22Rv1 (cell line): ENCODE data around the gene BMP2K.

Experiments used
- H3K27ac ChIP-seq: fragments of 450-650 bp; 2 replicates; pipeline ENCODE4 v1.5.1; 2017
- ZFX ChIP-seq: fragments of 450-650 bp; IDR thresholded peaks from 2 replicates; pipeline ENCODE4 v1.6.1; 2017; ENCODE audit warnings: antibody characterized with exemption, borderline replicate concordance
- TF ChIP-seq, protein P1 (sequence below): fragments of 450-650 bp; IDR thresholded peaks from 2 replicates; pipeline ENCODE4 v1.5.1; 2017; ENCODE audit warnings: mild to moderate bottlenecking

Gene BMP2K

DNA sequence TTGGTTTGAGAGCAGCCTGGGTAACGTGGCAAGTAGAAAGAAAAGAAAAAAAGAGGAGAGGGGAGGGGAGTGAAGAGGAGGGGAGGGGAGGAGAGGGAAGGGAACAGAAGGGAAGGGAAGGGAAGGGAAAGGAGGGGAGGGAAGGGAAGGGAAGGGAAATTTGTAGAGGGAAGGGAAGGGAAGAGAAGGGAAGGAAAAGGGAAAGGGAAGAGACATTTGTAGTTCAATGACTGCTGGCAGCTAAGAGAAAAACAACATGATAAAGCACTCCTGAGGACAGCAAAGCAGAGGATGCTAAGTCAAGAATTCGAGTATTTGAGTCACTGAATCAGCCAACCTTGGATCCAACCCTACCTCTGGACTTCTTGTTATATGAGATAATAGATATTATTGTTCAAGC lies 38.2 kb upstream of the BMP2K start:
- no peak overlapping the region for H3K27ac ChIP-seq
- TF ChIP-seq, protein P1, sequence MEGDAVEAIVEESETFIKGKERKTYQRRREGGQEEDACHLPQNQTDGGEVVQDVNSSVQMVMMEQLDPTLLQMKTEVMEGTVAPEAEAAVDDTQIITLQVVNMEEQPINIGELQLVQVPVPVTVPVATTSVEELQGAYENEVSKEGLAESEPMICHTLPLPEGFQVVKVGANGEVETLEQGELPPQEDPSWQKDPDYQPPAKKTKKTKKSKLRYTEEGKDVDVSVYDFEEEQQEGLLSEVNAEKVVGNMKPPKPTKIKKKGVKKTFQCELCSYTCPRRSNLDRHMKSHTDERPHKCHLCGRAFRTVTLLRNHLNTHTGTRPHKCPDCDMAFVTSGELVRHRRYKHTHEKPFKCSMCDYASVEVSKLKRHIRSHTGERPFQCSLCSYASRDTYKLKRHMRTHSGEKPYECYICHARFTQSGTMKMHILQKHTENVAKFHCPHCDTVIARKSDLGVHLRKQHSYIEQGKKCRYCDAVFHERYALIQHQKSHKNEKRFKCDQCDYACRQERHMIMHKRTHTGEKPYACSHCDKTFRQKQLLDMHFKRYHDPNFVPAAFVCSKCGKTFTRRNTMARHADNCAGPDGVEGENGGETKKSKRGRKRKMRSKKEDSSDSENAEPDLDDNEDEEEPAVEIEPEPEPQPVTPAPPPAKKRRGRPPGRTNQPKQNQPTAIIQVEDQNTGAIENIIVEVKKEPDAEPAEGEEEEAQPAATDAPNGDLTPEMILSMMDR: no peak
- TF ChIP-seq ZFX: no peak

DNA sequence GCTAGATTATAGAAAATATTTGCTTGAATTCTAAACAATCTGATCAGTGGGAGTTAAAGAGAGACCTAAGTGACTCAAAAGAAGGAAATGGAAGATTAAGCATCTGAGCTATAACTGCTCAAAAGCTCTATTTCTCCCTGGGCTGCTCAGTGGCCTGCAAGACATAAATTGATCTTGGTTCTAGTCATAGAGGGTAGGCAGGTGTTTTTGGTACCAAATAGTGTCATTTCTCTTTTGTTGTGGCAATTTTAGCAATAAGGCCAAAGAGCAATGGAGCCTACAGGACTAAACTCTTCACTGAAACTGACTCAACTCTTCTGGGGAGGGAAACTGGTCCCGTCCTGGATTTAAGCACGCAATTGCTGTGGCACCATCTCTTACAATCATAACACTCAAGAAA lies 33.9 kb upstream of the BMP2K start:
- TF ChIP-seq, protein P1: no peak
- TF ChIP-seq ZFX: no peak
- no peak overlapping the region for H3K27ac ChIP-seq

DNA sequence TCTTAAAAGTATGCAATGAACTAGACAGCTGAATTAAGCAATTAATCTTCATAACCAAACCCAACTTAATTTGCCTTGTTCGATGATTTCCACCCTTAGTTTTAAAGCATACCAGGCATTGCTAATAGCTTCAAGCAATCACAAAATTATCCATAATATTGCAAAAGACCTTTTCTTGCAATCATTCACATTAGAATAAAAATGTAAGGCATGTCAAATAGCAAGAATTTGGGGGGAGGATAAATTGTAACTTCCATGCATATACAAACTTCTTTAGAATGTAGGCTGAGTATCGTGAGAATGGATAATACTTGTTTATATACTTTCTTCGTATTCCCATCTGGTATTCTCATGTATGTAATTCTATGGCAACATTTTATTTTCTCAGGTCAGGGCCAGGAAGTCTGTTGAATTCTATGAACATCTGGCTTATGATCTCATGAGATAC lies 28.7 kb upstream of the BMP2K start:
- TF ChIP-seq, protein P1: no peak
- TF ChIP-seq ZFX: no peak
- H3K27ac ChIP-seq: no peak overlapping the region

DNA sequence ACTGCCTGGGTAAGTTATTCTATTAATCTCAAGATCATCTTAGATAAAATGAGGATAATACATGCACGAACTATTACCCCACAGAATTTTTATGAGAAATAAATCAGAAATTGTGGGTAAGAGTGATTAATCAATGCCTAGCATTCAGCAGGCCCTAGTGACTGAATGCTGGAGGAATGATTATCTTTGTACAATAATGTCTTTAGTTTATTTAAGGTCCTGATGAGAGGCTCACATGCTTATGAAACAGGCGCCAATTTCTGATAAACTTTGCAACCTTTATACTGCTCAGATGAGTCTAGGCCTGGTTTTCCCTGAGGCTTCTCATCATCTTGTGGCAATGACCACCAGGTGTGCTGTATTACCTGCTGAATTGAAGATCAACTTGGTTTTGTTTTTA lies 27.8 kb upstream of the BMP2K start:
- no peak overlapping the region for H3K27ac ChIP-seq
- TF ChIP-seq ZFX: no peak
- TF ChIP-seq, protein P1: no peak

DNA sequence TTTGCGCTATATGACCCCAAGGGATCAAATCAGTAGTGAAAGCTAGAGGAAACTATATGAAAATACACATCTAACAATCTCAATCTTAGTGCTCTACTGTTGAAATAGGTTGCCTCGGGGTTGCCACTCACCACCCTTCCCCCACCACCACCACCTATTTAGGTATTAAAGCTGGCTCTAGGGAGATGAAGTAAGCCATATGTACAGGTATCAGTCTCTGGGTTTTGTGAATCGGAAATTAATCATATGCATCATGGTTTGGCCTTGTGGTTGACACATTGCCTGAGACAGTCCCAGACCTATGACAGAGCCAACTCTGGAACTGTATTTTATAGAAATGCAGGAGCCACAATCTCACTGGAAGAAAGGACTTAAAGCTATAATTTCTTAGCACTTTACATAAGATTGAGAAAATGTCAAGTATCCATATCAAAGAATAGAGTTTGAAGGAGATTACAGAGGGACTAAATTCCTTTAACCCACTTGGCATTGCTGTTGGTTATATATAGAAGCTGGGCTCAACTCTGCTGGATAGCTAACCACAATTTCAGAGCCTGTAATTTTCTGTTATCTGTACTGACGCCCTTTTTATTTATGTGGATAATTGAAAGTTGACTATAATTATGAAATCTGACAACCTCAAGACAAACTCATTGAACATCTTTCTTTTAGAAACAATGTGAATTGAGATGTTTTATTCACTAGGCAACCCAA lies 26.7 kb upstream of the BMP2K start:
- H3K27ac ChIP-seq: no peak overlapping the region
- TF ChIP-seq, protein P1: no peak
- no peak for TF ChIP-seq ZFX

DNA sequence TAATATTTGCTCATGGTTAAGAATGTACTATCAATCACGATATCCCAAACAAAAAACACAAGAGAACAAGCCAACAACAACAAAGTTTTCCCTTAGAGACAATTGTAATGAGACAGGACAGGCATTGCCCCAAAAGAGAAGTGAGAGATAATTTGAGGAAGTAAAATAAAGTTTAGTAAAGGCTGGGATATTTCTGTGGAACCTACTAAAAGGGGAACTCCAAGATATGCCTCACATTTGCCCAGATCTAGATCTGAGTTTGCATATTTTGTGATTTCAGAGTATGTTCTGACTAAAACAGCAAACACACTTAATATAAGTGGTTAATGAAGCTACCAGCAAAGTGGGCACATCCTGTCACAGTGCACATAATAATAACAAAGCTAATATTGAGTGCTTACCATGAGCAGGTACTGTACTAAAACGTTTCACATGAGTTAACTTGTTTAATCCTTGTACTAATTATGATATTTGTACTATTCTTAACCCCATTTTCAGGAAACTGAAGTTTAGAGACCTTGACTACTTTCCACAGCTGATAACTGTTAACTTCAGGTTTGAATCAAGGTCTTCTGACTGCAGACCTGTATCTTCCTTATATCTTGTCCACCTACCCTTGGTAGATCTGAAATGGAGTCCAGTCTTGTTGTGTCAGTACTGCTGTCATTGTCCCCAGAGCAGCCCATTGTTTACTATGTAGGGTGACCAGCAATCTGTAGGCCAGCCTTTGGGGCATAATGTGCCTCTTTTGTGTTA lies 26.0 kb upstream of the BMP2K start:
- no peak overlapping the region for H3K27ac ChIP-seq
- TF ChIP-seq ZFX: no peak
- TF ChIP-seq, protein P1: no peak

DNA sequence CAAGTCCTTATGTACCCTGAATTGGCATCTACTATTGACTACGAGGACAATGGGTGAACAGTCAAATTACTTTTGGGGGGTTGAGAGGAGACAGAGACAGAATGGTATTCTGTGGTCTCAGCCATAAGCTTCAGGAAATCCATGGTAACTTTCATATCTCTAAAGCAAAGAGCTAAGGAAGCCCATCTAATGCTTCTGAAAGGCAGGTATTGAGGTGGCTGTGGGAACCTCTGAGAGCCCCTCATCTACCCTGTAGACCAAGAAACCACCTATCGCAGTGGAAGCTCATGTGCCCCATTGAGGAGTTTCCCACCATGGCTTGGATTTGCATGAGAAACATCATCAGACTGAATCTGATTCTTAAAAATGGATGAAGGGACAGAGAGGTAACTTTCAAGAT lies 23.1 kb upstream of the BMP2K start:
- H3K27ac ChIP-seq: no peak overlapping the region
- TF ChIP-seq, protein P1: no peak
- TF ChIP-seq ZFX: no peak
